HCT116 (cell line): ENCODE measurements around the gene ACAP2. TPM values are rescaled to one million over a fixed set of nuclear protein-coding genes. Genes with fewer than 3 reads are reported as not detected.
"Not testable (repeated sequence)": the region's sequence is repeated elsewhere in the genome, so short reads cannot be mapped to it uniquely, and the experiment has no call there.

Experiments used
- ATAC-seq: fragments of 200-7000 bp; cut with Tn5 transposase; 2 replicates; pipeline ENCODE4 v1.9.1; 2020; ENCODE audit warnings: mild to moderate bottlenecking, moderate library complexity
- BruUV-seq: library from RNA; stranded (reverse); fragments of 400-500 nt; replicated peaks from 2 replicates; lab custom pipeline; 2021; lab: Mats Ljungman, UMichigan
- CTCF ChIA-PET: fragments of 300-600 bp; sonication (Branson Sonifier 250); formaldehyde crosslinking; loops from one replicate; lab custom pipeline; 2021; ENCODE audit warnings: antibody characterized with exemption; lab: Charles Lee
- POLR2A ChIA-PET: fragments of 300-600, 350-600 bp; sonication (Branson Sonifier 250); formaldehyde crosslinking; loops from one replicate; lab custom pipeline; 2021; ENCODE audit warnings: antibody characterized with exemption; lab: Charles Lee
- RAD21 ChIA-PET, 2 experiments: fragments of 300-600 bp; sonication (Branson Sonifier 250); formaldehyde crosslinking; loops; one replicate each; lab custom pipeline; 2023; ENCODE audit warnings: low total read pairs in 2 of 2; ENCODE audit not compliant: uncharacterized antibody in 2 of 2, unreplicated experiment in 2 of 2, low non-redundant PET in 1 of 2; lab: Charles Lee
- DNase-seq: peaks from one replicate; pipeline ENCODE4 v3.0.0-alpha.2; 2010; ENCODE audit warnings: low read depth, low spot score
- H2AFZ ChIP-seq: fragments of 200-600 bp; shearing (Covaris generic), sonication (generic); 2 replicates; pipeline ENCODE4 v1.6.1; 2017; ENCODE audit warnings: low read depth, mixed run types, mixed read lengths, antibody characterized with exemption, low read length; ENCODE audit not compliant: poor library complexity, severe bottlenecking
- H3K27ac ChIP-seq: 2 replicates; pipeline ENCODE4 v1.5.1; 2012; ENCODE audit warnings: low read depth, low read length
- H3K27me3 ChIP-seq: fragments of 200-600 bp; sonication (generic); 2 replicates; pipeline ENCODE4 v1.6.1; 2016; ENCODE audit warnings: mixed run types, low read length, mixed read lengths; ENCODE audit not compliant: insufficient read depth
- H3K36me3 ChIP-seq, 2 experiments: fragments of 200-500 bp in 1 of 2; fragments of 200-600 bp in 1 of 2; sonication (Bioruptor generic) in 1 of 2; sonication (generic) in 1 of 2; 2 replicates each; pipeline versions ENCODE4 v1.5.1 to v1.6.1; 2014 to 2016; ENCODE audit warnings: low read length in 2 of 2, inconsistent platforms in 1 of 2, mixed read lengths in 1 of 2, mixed run types in 1 of 2; ENCODE audit not compliant: insufficient read depth in 2 of 2, control insufficient read depth in 1 of 2
- H3K4me1 ChIP-seq, 2 experiments: fragments of 200-600 bp in 1 of 2; sonication (generic) in 1 of 2; 2 replicates each; pipeline versions ENCODE4 v1.5.1 to v1.6.1; 2012 to 2017; ENCODE audit warnings: low read length in 2 of 2, inconsistent platforms in 1 of 2, mild to moderate bottlenecking in 1 of 2, mixed read lengths in 1 of 2, mixed run types in 1 of 2, moderate library complexity in 1 of 2; ENCODE audit not compliant: insufficient read depth in 2 of 2, control insufficient read depth in 1 of 2
- H3K4me2 ChIP-seq: fragments of 200-600 bp; sonication (generic); 2 replicates; pipeline ENCODE4 v1.6.1; 2017; ENCODE audit warnings: mixed run types, low read length, mixed read lengths
- H3K4me3 ChIP-seq, 2 experiments: fragments of 200-600 bp in 1 of 2; sonication (generic) in 1 of 2; replicated peaks in 1 of 2; 2 replicates each; pipeline ENCODE4 v1.5.1; 2011 to 2016; ENCODE audit warnings: low read length in 2 of 2, control low read depth in 1 of 2, low read depth in 1 of 2, mild to moderate bottlenecking in 1 of 2, mixed read lengths in 1 of 2, mixed run types in 1 of 2
- H3K79me2 ChIP-seq: fragments of 200-600 bp; sonication (generic); 2 replicates; pipeline ENCODE4 v1.6.1; 2017; ENCODE audit warnings: mild to moderate bottlenecking, mixed run types, low read length, moderate library complexity, mixed read lengths; ENCODE audit not compliant: insufficient read depth
- H3K9ac ChIP-seq: fragments of 200-600 bp; sonication (generic); 2 replicates; pipeline ENCODE4 v1.6.1; 2016; ENCODE audit warnings: low read length, mixed read lengths
- H3K9me2 ChIP-seq: fragments of 200-600 bp; sonication (generic), shearing (Covaris generic); 2 replicates; pipeline ENCODE4 v1.6.1; 2017; ENCODE audit warnings: mixed run types, mild to moderate bottlenecking, moderate library complexity; ENCODE audit not compliant: insufficient read depth
- H3K9me3 ChIP-seq, 2 experiments: fragments of 200-500 bp in 1 of 2; fragments of 200-600 bp in 1 of 2; sonication (Bioruptor generic) in 1 of 2; sonication (generic) in 1 of 2; 2 replicates each; pipeline ENCODE4 v1.6.1; 2014 to 2017; ENCODE audit warnings: low read length in 2 of 2, mixed read lengths in 2 of 2, inconsistent platforms in 1 of 2, low read depth in 1 of 2, mild to moderate bottlenecking in 1 of 2, mixed run types in 1 of 2, moderate library complexity in 1 of 2; ENCODE audit not compliant: control insufficient read depth in 1 of 2, insufficient read depth in 1 of 2
- H4K20me1 ChIP-seq: fragments of 200-600 bp; sonication (generic), shearing (Covaris generic); 2 replicates; pipeline ENCODE4 v1.6.1; 2017; ENCODE audit warnings: mixed run types, mild to moderate bottlenecking, moderate library complexity; ENCODE audit not compliant: insufficient read depth
- CTCF ChIP-seq, 3 experiments: fragments of 200-600 bp in 1 of 3; sonication (generic) in 1 of 3; IDR thresholded peaks in 2 of 3; conservative IDR thresholded peaks in 1 of 3; 2 replicates each; pipeline ENCODE4 v1.5.1; 2012 to 2017; ENCODE audit warnings: low read depth in 2 of 3, low read length in 2 of 3, antibody characterized with exemption in 1 of 3, borderline replicate concordance in 1 of 3, control low read depth in 1 of 3, mild to moderate bottlenecking in 1 of 3, mixed read lengths in 1 of 3, mixed run types in 1 of 3, moderate library complexity in 1 of 3; ENCODE audit not compliant: insufficient read depth in 1 of 3
- ELF1 ChIP-seq: IDR thresholded peaks from 2 replicates; pipeline ENCODE4 v1.6.1; 2012; ENCODE audit warnings: low read depth, borderline replicate concordance
- intact Hi-C: fragments of 100-400 bp; cut with micrococcal nuclease; formaldehyde crosslinking; loops from 2 replicates; pipeline ENCODE4 v1.10.0; 2022
- total RNA-seq: library from RNA; stranded (reverse); gene quantifications from one replicate; pipeline ENCODE4 v1.2.1, GENCODE V29; 2021; ENCODE audit not compliant: unreplicated experiment
- TF ChIP-seq, protein P1 (sequence below): IDR thresholded peaks from 2 replicates; pipeline ENCODE4 v1.6.1; 2011; ENCODE audit warnings: mild to moderate bottlenecking, low read length, moderate library complexity; ENCODE audit not compliant: insufficient replicate concordance; ENCODE audit errors: extremely low read depth

Gene ACAP2
- total RNA-seq, 1 experiment from 2014 or later, result 43.0 TPM

GRCh38 chr3:195230244-195230643 is 212.6 kb downstream of the ACAP2 start (continued):
- TF ChIP-seq, protein P1, sequence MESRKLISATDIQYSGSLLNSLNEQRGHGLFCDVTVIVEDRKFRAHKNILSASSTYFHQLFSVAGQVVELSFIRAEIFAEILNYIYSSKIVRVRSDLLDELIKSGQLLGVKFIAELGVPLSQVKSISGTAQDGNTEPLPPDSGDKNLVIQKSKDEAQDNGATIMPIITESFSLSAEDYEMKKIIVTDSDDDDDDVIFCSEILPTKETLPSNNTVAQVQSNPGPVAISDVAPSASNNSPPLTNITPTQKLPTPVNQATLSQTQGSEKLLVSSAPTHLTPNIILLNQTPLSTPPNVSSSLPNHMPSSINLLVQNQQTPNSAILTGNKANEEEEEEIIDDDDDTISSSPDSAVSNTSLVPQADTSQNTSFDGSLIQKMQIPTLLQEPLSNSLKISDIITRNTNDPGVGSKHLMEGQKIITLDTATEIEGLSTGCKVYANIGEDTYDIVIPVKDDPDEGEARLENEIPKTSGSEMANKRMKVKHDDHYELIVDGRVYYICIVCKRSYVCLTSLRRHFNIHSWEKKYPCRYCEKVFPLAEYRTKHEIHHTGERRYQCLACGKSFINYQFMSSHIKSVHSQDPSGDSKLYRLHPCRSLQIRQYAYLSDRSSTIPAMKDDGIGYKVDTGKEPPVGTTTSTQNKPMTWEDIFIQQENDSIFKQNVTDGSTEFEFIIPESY, result no peak
- no peak for TF ChIP-seq ELF1
- no peak for TF ChIP-seq CTCF (IDR thresholded peaks at IDR 0.05 in 2 of 3, conservative IDR thresholded peaks at IDR 0.05 in 1 of 3; ENCODE audit: borderline replicate concordance in 1 of 3, insufficient read depth in 1 of 3, low read depth in 2 of 3, low read length in 2 of 3)

DNA sequence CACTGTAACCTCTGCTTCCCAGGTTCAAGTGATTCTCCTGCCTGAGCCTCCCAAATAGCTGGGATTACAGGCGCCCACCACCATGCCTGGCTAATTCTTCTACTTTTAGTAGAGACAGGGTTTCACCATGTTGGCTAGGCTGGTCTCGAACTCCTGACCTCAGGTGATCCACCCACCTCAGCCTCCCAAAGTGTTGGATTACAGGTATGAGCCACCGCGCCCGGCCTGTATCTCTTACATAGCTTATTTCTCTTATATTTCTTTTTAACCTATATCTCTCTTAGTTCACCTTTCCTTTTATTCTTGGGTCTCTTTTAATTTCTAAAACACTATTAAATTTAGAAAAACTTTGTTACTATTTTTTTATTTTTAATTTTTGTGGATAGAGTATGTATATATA is 213.9 kb downstream of the ACAP2 start:
- H3K4me1 ChIP-seq, H3K9me3 ChIP-seq, H3K4me2 ChIP-seq, POLR2A ChIA-PET, H3K4me3 ChIP-seq, H2AFZ ChIP-seq, H3K36me3 ChIP-seq, intact Hi-C loops, H3K9me2 ChIP-seq, DNase-seq, H3K27me3 ChIP-seq, CTCF ChIA-PET, H3K79me2 ChIP-seq, BruUV-seq, RAD21 ChIA-PET, H3K27ac ChIP-seq, H4K20me1 ChIP-seq, H3K9ac ChIP-seq, ATAC-seq: not testable (repeated sequence)
